Upper lobe of left lung (tissue), 4 donors: ENCODE results near the gene DLG2.

ENCODE experiments used
- POLR2A ChIP-seq, 4 donors: fragments of 450-650 bp; IDR thresholded peaks; one replicate each; pipeline ENCODE4 v1.5.1; 2016 to 2017; ENCODE audit warnings: antibody characterized with exemption in 4 of 4, mild to moderate bottlenecking in 2 of 4
- POLR2AphosphoS5 ChIP-seq, 2 donors: sonication (generic); formaldehyde crosslinking; IDR thresholded peaks; one replicate each; pipeline ENCODE4 v1.5.1; 2017; ENCODE audit warnings: antibody characterized with exemption in 2 of 2

- TF ChIP-seq POLR2A (IDR thresholded peaks at IDR 0.05) (no peak), POLR2AphosphoS5 (IDR thresholded peaks at IDR 0.05) (no peak)
Measured at GRCh38 chr11:85167471-85167870, 459.7 kb downstream of the DLG2 start.
